ENCODE results near the gene TMCO6. TPM values are rescaled to one million over a fixed set of nuclear protein-coding genes. Genes with fewer than 3 reads are reported as not detected.

The TMCO6 gene
- total and polyA plus RNA-seq, 2 experiments from 2014 or later: 18.7 to 19.9 TPM

DNA sequence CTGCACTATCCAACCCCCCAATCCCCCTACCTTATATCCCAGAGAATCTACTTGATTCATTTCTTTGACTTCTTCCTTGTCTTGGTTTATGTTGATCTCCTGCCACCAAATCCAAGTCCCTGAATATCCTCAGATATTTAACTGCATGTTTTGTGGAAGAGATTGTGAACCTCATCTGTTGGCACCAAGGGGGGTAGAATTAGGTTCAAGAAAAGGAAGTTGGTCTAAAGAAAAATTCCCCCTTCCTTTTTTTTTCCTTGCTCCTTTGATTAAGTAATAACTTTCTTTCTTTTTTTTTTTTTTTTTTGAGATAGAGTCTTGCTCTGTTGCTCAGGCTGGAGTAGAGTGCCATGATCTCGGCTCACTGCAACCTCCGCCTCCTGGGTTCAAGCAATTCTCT, 5.8 kb upstream of the TMCO6 start:
- 0 out of 3 replicates have a peak, but pooled peaks cover 3% of the 10 kb centered on the region for H3K36me3 Mint-ChIP-seq (ENCODE audit: low read depth)
- H3K27ac ChIP-seq (ENCODE audit: low read depth): no peak overlapping the region
- peaks cover 4% of the 10 kb centered on the region for H3K4me1 ChIP-seq (ENCODE audit: insufficient read depth)
- TF ChIP-seq EZH2 (IDR thresholded peaks at IDR 0.05; ENCODE audit: low read depth, unreplicated experiment) (no peak), STAT1 (IDR thresholded peaks at IDR 0.05; ENCODE audit: unreplicated experiment) (no peak), ZNF331 (CRISPR knock-in tag; IDR thresholded peaks at IDR 0.05; ENCODE audit: low read depth) (no peak), NANOG (IDR thresholded peaks at IDR 0.05; ENCODE audit: borderline replicate concordance) (no peak), ZNF462 (CRISPR knock-in tag; IDR thresholded peaks at IDR 0.05) (no peak), CTCF (conservative IDR thresholded peaks at IDR 0.05; ENCODE audit: low read depth in 2 of 2) (no peak), ETS1 (IDR thresholded peaks at IDR 0.05) (no peak)
- H3K27ac Mint-ChIP-seq: no peak overlapping the region
- no peaks in the 10 kb centered on the region for H3K79me2 ChIP-seq (replicated peaks; ENCODE audit: insufficient read depth)
- no peak overlapping the region for H3K4me2 ChIP-seq
- H3K36me3 ChIP-seq (ENCODE audit: insufficient read depth): no peaks in the 10 kb centered on the region
- ATAC-seq (no peak), DNase-seq (ENCODE audit: low spot score) (no peak)
- peaks cover 4% of the 10 kb centered on the region for H3K4me1 Mint-ChIP-seq
- peaks cover 24% of the 10 kb centered on the region for H3K27me3 Mint-ChIP-seq (ENCODE audit: insufficient read depth, low read depth, poor library complexity)
- H3K4me3 Mint-ChIP-seq: no peak overlapping the region; the same call in 2 of the 3 replicates
- peaks cover 39% of the 10 kb centered on the region for H3K27me3 ChIP-seq (ENCODE audit: insufficient read depth)
- peaks cover 31% of the 10 kb centered on the region for H3K9me3 Mint-ChIP-seq
- H3K4me3 ChIP-seq: no peak overlapping the region
- H4K20me1 ChIP-seq (replicated peaks; ENCODE audit: insufficient read depth): no peaks in the 10 kb centered on the region
- 0 out of 2 replicates have a peak, but pooled peaks cover 3% of the 10 kb centered on the region for H3K9me2 ChIP-seq (ENCODE audit: insufficient read depth)
- H2AFZ ChIP-seq: no peak overlapping the region
- no peaks in the 10 kb centered on the region for H3F3A ChIP-seq (replicated peaks; ENCODE audit: low read depth)

Measured in GM23338 (cell line).